ENCODE results near the gene KDELR1. TPM values are rescaled to one million over a fixed set of nuclear protein-coding genes. Genes with fewer than 3 reads are reported as not detected.

KDELR1 gene
- total RNA-seq, 4 donors from 2014 or later, result 51.3 to 78.6 (median 65.8) TPM

GRCh38 chr19:48415395-48415794, 24.0 kb upstream of the KDELR1 start:
- peak overlapping the region in 2 of 4 donors; percentile 13 to 36 for H3K4me3 ChIP-seq
- WGBS, 2 donors, result 9 to 13% methylated on average over 14 of the region's 14 CpGs
- H3K27ac ChIP-seq, result no peak overlapping the region
- peaks cover 0 to 17% (median 2%) of the 10 kb centered on the region in 4 donors for H3K4me1 ChIP-seq
- H3K9me3 ChIP-seq, result no peaks in the 10 kb centered on the region
- no peaks in the 10 kb centered on the region for H3K36me3 ChIP-seq
- H3K27me3 ChIP-seq, result peaks cover 0 to 67% of the 10 kb centered on the region in 2 donors
- DNase-seq (ENCODE audit: low spot score in 2 of 2), result peak; percentile 55 to 74
- TF ChIP-seq POLR2A (IDR thresholded peaks at IDR 0.05) (no peak), CTCF (IDR thresholded peaks at IDR 0.05) (no peak), EP300 (IDR thresholded peaks at IDR 0.05) (no peak)

GRCh38 chr19:48413879-48414587, 22.7 kb upstream of the KDELR1 start:
- no peak for DNase-seq (ENCODE audit: low spot score in 2 of 2)
- WGBS, 2 donors, result 46 to 48% methylated on average over 17 to 23 of the region's 24 CpGs
- no peak overlapping the region for H3K4me3 ChIP-seq
- no peaks in the 10 kb centered on the region for H3K36me3 ChIP-seq
- TF ChIP-seq CTCF (IDR thresholded peaks at IDR 0.05) (no peak), POLR2A (IDR thresholded peaks at IDR 0.05) (no peak), EP300 (IDR thresholded peaks at IDR 0.05) (no peak)
- peaks cover 0 to 17% (median 2%) of the 10 kb centered on the region in 4 donors for H3K4me1 ChIP-seq
- H3K27ac ChIP-seq, result no peak overlapping the region
- H3K9me3 ChIP-seq, result no peaks in the 10 kb centered on the region
- H3K27me3 ChIP-seq, result peaks cover 0 to 77% of the 10 kb centered on the region in 2 donors

GRCh38 chr19:48405850-48406249, 14.5 kb upstream of the KDELR1 start:
- no peaks in the 10 kb centered on the region for H3K4me1 ChIP-seq
- H3K27ac ChIP-seq, result no peak overlapping the region
- no peak for DNase-seq (ENCODE audit: low spot score in 2 of 2)
- H3K9me3 ChIP-seq, result peaks cover 0 to 8% (median 0%) of the 10 kb centered on the region in 4 donors
- H3K4me3 ChIP-seq, result no peak overlapping the region
- peaks cover 0 to 26% of the 10 kb centered on the region in 2 donors for H3K27me3 ChIP-seq
- TF ChIP-seq EP300 (IDR thresholded peaks at IDR 0.05) (no peak), POLR2A (IDR thresholded peaks at IDR 0.05) (no peak), CTCF (IDR thresholded peaks at IDR 0.05) (no peak)
- H3K36me3 ChIP-seq, result no peaks in the 10 kb centered on the region
- 85 to 86% methylated on average over 13 of the region's 13 CpGs for WGBS, 2 donors

- WGBS, 2 donors, result 93 to 94% methylated on average over 18 to 27 of the region's 27 CpGs
- Histone ChIP-seq H3K9me3 (peaks cover 0 to 8% (median 0%) of the 10 kb centered on the region in 4 donors), H3K4me1 (peaks cover 0 to 4% (median 0%) of the 10 kb centered on the region in 4 donors), H3K27ac (no peak overlapping the region), H3K27me3 (peaks cover 0 to 19% of the 10 kb centered on the region in 2 donors), H3K36me3 (no peaks in the 10 kb centered on the region), H3K4me3 (no peak overlapping the region)
- DNase-seq (ENCODE audit: low spot score in 2 of 2), result no peak
- TF ChIP-seq POLR2A (IDR thresholded peaks at IDR 0.05) (no peak), CTCF (IDR thresholded peaks at IDR 0.05) (no peak), EP300 (IDR thresholded peaks at IDR 0.05) (no peak)
Measured at GRCh38 chr19:48405010-48405659, 13.8 kb upstream of the KDELR1 start.

- Histone ChIP-seq H3K36me3 (no peaks in the 10 kb centered on the region), H3K9me3 (peaks cover 0 to 8% (median 0%) of the 10 kb centered on the region in 4 donors), H3K27me3 (peaks cover 0 to 12% of the 10 kb centered on the region in 2 donors), H3K27ac (no peak overlapping the region), H3K4me1 (peaks cover 0 to 12% (median 0%) of the 10 kb centered on the region in 4 donors), H3K4me3 (no peak overlapping the region)
- no peak for DNase-seq (ENCODE audit: low spot score in 2 of 2)
- TF ChIP-seq CTCF (IDR thresholded peaks at IDR 0.05) (no peak), EP300 (IDR thresholded peaks at IDR 0.05) (no peak), POLR2A (IDR thresholded peaks at IDR 0.05) (no peak)
- 37 to 41% methylated on average over 3 of the region's 3 CpGs for WGBS, 2 donors
Measured at GRCh38 chr19:48403606-48404005, 12.3 kb upstream of the KDELR1 start.
